AG04449 (cell line): ENCODE data around the gene HIVEP2.

Experiments used
- CTCF ChIA-PET: fragments of 350-600 bp; formaldehyde crosslinking; extraction: SDS; loops from one replicate; lab custom pipeline; 2021; ENCODE audit warnings: antibody characterized with exemption; lab: Yijun Ruan, JAX
- POLR2A ChIA-PET: fragments of 400-600, 350-600 bp; formaldehyde crosslinking; extraction: SDS; loops from one replicate; lab custom pipeline; 2020; ENCODE audit warnings: antibody characterized with exemption, inconsistent platforms; lab: Yijun Ruan, JAX
- DNase-seq: peaks from one replicate; pipeline ENCODE4 v3.0.0-alpha.2; 2010; ENCODE audit warnings: low read depth, low spot score
- H3K4me3 ChIP-seq: 2 replicates; pipeline ENCODE4 v1.5.1; 2011; ENCODE audit warnings: low read depth, mild to moderate bottlenecking, control low read depth, low read length
- CTCF ChIP-seq: IDR thresholded peaks from one replicate; pipeline ENCODE4 v1.5.1; 2011; ENCODE audit warnings: mild to moderate bottlenecking, moderate library complexity, low read length, control low read depth, inconsistent platforms; ENCODE audit not compliant: insufficient read depth; ENCODE audit errors: missing control alignments

HIVEP2 gene

GRCh38 chr6:142897659-142898058 lies 47.3 kb downstream of the HIVEP2 start:
- POLR2A ChIA-PET = no interaction called here
- CTCF ChIA-PET = no interaction called here
- no peak for DNase-seq
- no peak overlapping the region for H3K4me3 ChIP-seq
- no peak for TF ChIP-seq CTCF

- TF ChIP-seq CTCF = no peak
- ChIA-PET POLR2A (no interaction called here), CTCF (no interaction called here)
- no peak for DNase-seq
- no peak overlapping the region for H3K4me3 ChIP-seq
These were observed 48.2 kb downstream of the HIVEP2 start for GRCh38 chr6:142896732-142897131.

- ChIA-PET CTCF (interaction anchor here (1.0 kb wide), 1 partner anchor 418 kb away, joined by 3 read pairs; no protein-coding TSS in a partner anchor), POLR2A (no interaction called here)
- H3K4me3 ChIP-seq = no peak overlapping the region
- TF ChIP-seq CTCF = no peak
- DNase-seq = no peak
These were observed 51.9 kb downstream of the HIVEP2 start for GRCh38 chr6:142893088-142893487.

- POLR2A ChIA-PET = no interaction called here
- TF ChIP-seq CTCF = no peak
- DNase-seq = no peak
- no peak overlapping the region for H3K4me3 ChIP-seq
- CTCF ChIA-PET = interaction anchor here (1.2 kb wide), 1 partner anchor 8 kb away, joined by 3 read pairs; no protein-coding TSS in a partner anchor
These were observed 52.5 kb downstream of the HIVEP2 start for GRCh38 chr6:142892254-142893021.

- H3K4me3 ChIP-seq = no peak overlapping the region
- CTCF ChIA-PET = interaction anchor here (1.2 kb wide), 1 partner anchor 9 kb away, joined by 3 read pairs; no protein-coding TSS in a partner anchor
- POLR2A ChIA-PET = no interaction called here
- no peak for DNase-seq
- no peak for TF ChIP-seq CTCF
These were observed 53.5 kb downstream of the HIVEP2 start for GRCh38 chr6:142891454-142891853.

GRCh38 chr6:142888456-142888855 lies 56.5 kb downstream of the HIVEP2 start:
- TF ChIP-seq CTCF = no peak
- ChIA-PET POLR2A (no interaction called here), CTCF (no interaction called here)
- no peak overlapping the region for H3K4me3 ChIP-seq
- DNase-seq = no peak
